NT2/D1 (cell line): ENCODE data around the gene RAB27B.

Experiments
- SUZ12 ChIP-seq: IDR thresholded peaks from 2 replicates; pipeline ENCODE4 v1.6.1; 2011; ENCODE audit not compliant: insufficient read length, insufficient read depth; ENCODE audit errors: extremely low read depth
- YY1 ChIP-seq: IDR thresholded peaks from 2 replicates; pipeline ENCODE4 v1.6.1; 2011; ENCODE audit not compliant: insufficient read length, insufficient read depth
- ZNF274 ChIP-seq: IDR thresholded peaks from 2 replicates; pipeline ENCODE4 v1.6.1; 2011; ENCODE audit warnings: mild to moderate bottlenecking, low read depth, low read length

DNA sequence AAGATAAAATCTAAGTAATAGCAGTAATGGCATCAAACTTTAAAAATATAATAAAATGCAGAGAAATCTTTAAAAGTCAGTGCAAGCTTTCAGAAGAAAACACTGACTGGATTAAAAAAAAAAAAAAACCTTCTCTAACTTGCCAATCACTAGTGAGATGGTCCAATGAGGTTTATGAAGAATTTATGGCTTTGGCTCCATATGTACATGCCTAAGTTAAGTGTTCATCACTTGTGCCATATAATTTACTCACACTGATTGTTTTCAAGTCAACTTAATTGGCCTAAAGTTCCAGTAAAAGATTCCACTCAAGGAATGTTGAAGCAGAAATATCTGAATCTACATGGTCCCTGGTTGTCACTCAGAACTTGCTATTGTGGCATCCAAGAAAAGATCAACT is 40.7 kb upstream of the RAB27B start:
- no peak for TF ChIP-seq YY1
- no peak for TF ChIP-seq ZNF274
- TF ChIP-seq SUZ12: no peak
